H9 (cell line): Measurements from ENCODE around the gene FAM177B. TPM values are rescaled to one million over a fixed set of nuclear protein-coding genes. Genes with fewer than 3 reads are reported as not detected.

Source experiments
- DNase-seq: peaks from one replicate; pipeline ENCODE4 v3.0.0-alpha.2; 2017
- H2AFZ ChIP-seq: one replicate; pipeline ENCODE4 v1.6.1; 2013; ENCODE audit warnings: mild to moderate bottlenecking, low read length, control low read depth, moderate library complexity
- H2AK5ac ChIP-seq: 2 replicates; pipeline ENCODE4 v1.6.1; 2013; ENCODE audit warnings: low read length, control low read depth, mixed read lengths; ENCODE audit not compliant: insufficient read length
- H2BK120ac ChIP-seq: one replicate; pipeline ENCODE4 v1.6.1; 2013; ENCODE audit warnings: low read depth, mild to moderate bottlenecking, low read length, control low read depth, inconsistent platforms; ENCODE audit not compliant: poor library complexity, severe bottlenecking
- H2BK12ac ChIP-seq: 2 replicates; pipeline ENCODE4 v1.6.1; 2013; ENCODE audit warnings: low read length, control low read depth, mixed read lengths, low read depth; ENCODE audit not compliant: insufficient read length
- H2BK15ac ChIP-seq: 2 replicates; pipeline ENCODE4 v1.6.1; 2013; ENCODE audit warnings: low read depth, low read length, control low read depth
- H2BK20ac ChIP-seq: one replicate; pipeline ENCODE4 v1.6.1; 2013; ENCODE audit warnings: low read depth, mild to moderate bottlenecking, low read length, control low read depth, inconsistent platforms; ENCODE audit not compliant: poor library complexity, severe bottlenecking
- H2BK5ac ChIP-seq: 2 replicates; pipeline ENCODE4 v1.6.1; 2013; ENCODE audit warnings: low read length, control low read depth, mixed read lengths; ENCODE audit not compliant: insufficient read length
- H3K14ac ChIP-seq: 2 replicates; pipeline ENCODE4 v1.6.1; 2013; ENCODE audit warnings: low read length, control low read depth; ENCODE audit not compliant: insufficient read depth
- H3K18ac ChIP-seq: 2 replicates; pipeline ENCODE4 v1.6.1; 2013; ENCODE audit warnings: low read depth, mild to moderate bottlenecking, mixed read lengths, low read length, control low read depth; ENCODE audit not compliant: insufficient read length
- H3K23ac ChIP-seq: 2 replicates; pipeline ENCODE4 v1.6.1; 2013; ENCODE audit warnings: low read length, control low read depth, mixed read lengths, low read depth; ENCODE audit not compliant: insufficient read length
- H3K23me2 ChIP-seq: 2 replicates; pipeline ENCODE4 v1.6.1; 2013; ENCODE audit warnings: low read depth, mild to moderate bottlenecking, mixed read lengths, low read length, control low read depth; ENCODE audit not compliant: insufficient read length, poor library complexity, severe bottlenecking
- H3K27ac ChIP-seq: 2 replicates; pipeline ENCODE4 v1.5.1; 2013; ENCODE audit warnings: low read length, control low read depth, mixed read lengths, low read depth; ENCODE audit not compliant: insufficient read length
- H3K27me3 ChIP-seq: 2 replicates; pipeline ENCODE4 v1.6.1; 2013; ENCODE audit warnings: low read length, control low read depth, inconsistent platforms; ENCODE audit not compliant: insufficient read depth
- H3K4ac ChIP-seq: 2 replicates; pipeline ENCODE4 v1.6.1; 2013; ENCODE audit warnings: low read depth, mild to moderate bottlenecking, control low read depth, inconsistent platforms, low read length, moderate library complexity
- H3K4me1 ChIP-seq: 2 replicates; pipeline ENCODE4 v1.6.1; 2013; ENCODE audit warnings: low read length, control low read depth, inconsistent platforms; ENCODE audit not compliant: insufficient read depth
- H3K4me2 ChIP-seq: 2 replicates; pipeline ENCODE4 v1.6.1; 2013; ENCODE audit warnings: low read length, control low read depth, mixed read lengths; ENCODE audit not compliant: insufficient read length, insufficient read depth
- H3K56ac ChIP-seq: 2 replicates; pipeline ENCODE4 v1.6.1; 2013; ENCODE audit warnings: low read depth, mild to moderate bottlenecking, mixed read lengths, low read length, control low read depth; ENCODE audit not compliant: insufficient read length
- H3K79me1 ChIP-seq: 2 replicates; pipeline ENCODE4 v1.6.1; 2013; ENCODE audit warnings: low read depth, mild to moderate bottlenecking, moderate library complexity, low read length, control low read depth, inconsistent platforms; ENCODE audit not compliant: insufficient read depth, poor library complexity, severe bottlenecking
- H3K79me2 ChIP-seq: 2 replicates; pipeline ENCODE4 v1.6.1; 2013; ENCODE audit warnings: low read length, control low read depth, inconsistent platforms; ENCODE audit not compliant: insufficient read depth
- H3K9ac ChIP-seq: 2 replicates; pipeline ENCODE4 v1.6.1; 2013; ENCODE audit warnings: low read length, control low read depth, mixed read lengths; ENCODE audit not compliant: insufficient read length; ENCODE audit errors: extremely low read depth
- H3K9me3 ChIP-seq: one replicate; pipeline ENCODE4 v1.6.1; 2013; ENCODE audit warnings: low read depth, low read length, inconsistent platforms; ENCODE audit not compliant: control insufficient read depth
- H3T11ph ChIP-seq: one replicate; pipeline ENCODE4 v1.6.1; 2013; ENCODE audit warnings: mild to moderate bottlenecking, low read length, control low read depth, inconsistent platforms
- H4K20me1 ChIP-seq: one replicate; pipeline ENCODE4 v1.6.1; 2013; ENCODE audit not compliant: control insufficient read depth, insufficient read length, insufficient read depth
- H4K5ac ChIP-seq: 2 replicates; pipeline ENCODE4 v1.6.1; 2013; ENCODE audit warnings: low read depth, mild to moderate bottlenecking, mixed read lengths, low read length, control low read depth; ENCODE audit not compliant: insufficient read length
- H4K8ac ChIP-seq: replicated peaks from 2 replicates; pipeline ENCODE4 v1.6.1; 2013; ENCODE audit warnings: low read length, control low read depth, mixed read lengths, low read depth; ENCODE audit not compliant: insufficient read length
- H4K91ac ChIP-seq: 2 replicates; pipeline ENCODE4 v1.6.1; 2013; ENCODE audit warnings: low read depth, mild to moderate bottlenecking, moderate library complexity, mixed read lengths, low read length, control low read depth; ENCODE audit not compliant: insufficient read length
- H3K27ac Mint-ChIP-seq, 3 experiments: 2 replicates in 2 of 3; 3 replicates in 1 of 3; pipeline ENCODE4 v1.8.0; 2020 to 2021; ENCODE audit warnings: mixed read lengths in 3 of 3, mild to moderate bottlenecking in 1 of 3, moderate library complexity in 1 of 3
- H3K27me3 Mint-ChIP-seq: 2 replicates; pipeline ENCODE4 v1.8.0; 2021; ENCODE audit warnings: low read depth, mild to moderate bottlenecking, moderate library complexity, mixed read lengths
- H3K36me3 Mint-ChIP-seq, 3 experiments: 2 replicates in 2 of 3; 3 replicates in 1 of 3; pipeline ENCODE4 v1.8.0; 2020 to 2021; ENCODE audit warnings: low read depth in 3 of 3, mixed read lengths in 3 of 3; ENCODE audit not compliant: insufficient read depth in 1 of 3
- H3K4me1 Mint-ChIP-seq, 2 experiments: 2 replicates each; pipeline ENCODE4 v1.8.0; 2020; ENCODE audit warnings: mixed read lengths in 2 of 2
- H3K4me3 Mint-ChIP-seq, 2 experiments: 2 replicates in 1 of 2; 3 replicates in 1 of 2; pipeline ENCODE4 v1.8.0; 2020 to 2021; ENCODE audit warnings: mild to moderate bottlenecking in 2 of 2, mixed read lengths in 2 of 2, moderate library complexity in 1 of 2
- H3K9me3 Mint-ChIP-seq, 2 experiments: 2 replicates in 1 of 2; 3 replicates in 1 of 2; pipeline ENCODE4 v1.8.0; 2020; ENCODE audit warnings: mild to moderate bottlenecking in 2 of 2, mixed read lengths in 2 of 2, moderate library complexity in 1 of 2
- CTCF ChIP-seq: fragments of 200-600 bp; sonication (generic); conservative IDR thresholded peaks from 3 replicates; pipeline ENCODE4 v1.8.0; 2021; ENCODE audit warnings: antibody characterized with exemption, mild to moderate bottlenecking
- WGBS: extraction: QIAGEN DNeasy Blood & Tissue Kit; methylation state at CpG from one replicate; pipeline ENCODE4 v1.1.7; 2013; ENCODE audit warnings: missing lambda C conversion rate, low lambda C conversion rate, mixed read lengths; ENCODE audit not compliant: insufficient read length; ENCODE audit errors: extremely low coverage; 5-methylcytosine and 5-hydroxymethylcytosine counted together
- total RNA-seq: library from RNA; stranded (reverse); gene quantifications from 2 replicates; pipeline ENCODE4 v1.2.1, GENCODE V29; 2021

FAM177B gene
- total RNA-seq, 1 experiment from 2014 or later = not detected

- DNase-seq = no peak
- Histone ChIP-seq H3K4me2 (no peak overlapping the region), H3K27ac (no peak overlapping the region), H3K9me3 (no peaks in the 10 kb centered on the region), H3T11ph (no peak overlapping the region), H3K9ac (no peak overlapping the region), H3K4ac (no peak overlapping the region), H3K23ac (no peak overlapping the region), H4K20me1 (no peaks in the 10 kb centered on the region), H4K5ac (no peak overlapping the region), H2AFZ (no peak overlapping the region), H2BK120ac (no peak overlapping the region), H3K4me1 (no peaks in the 10 kb centered on the region), H3K23me2 (no peaks in the 10 kb centered on the region), H2AK5ac (no peak overlapping the region), H3K14ac (no peak overlapping the region), H4K8ac (no peak overlapping the region), H2BK20ac (no peak overlapping the region), H2BK5ac (no peak overlapping the region), H3K79me2 (no peaks in the 10 kb centered on the region), H4K91ac (no peak overlapping the region), H3K56ac (no peak overlapping the region), H3K79me1 (no peaks in the 10 kb centered on the region), H2BK12ac (no peak overlapping the region), H3K18ac (no peak overlapping the region), H3K27me3 (no peaks in the 10 kb centered on the region), H2BK15ac (no peak overlapping the region)
- Mint-ChIP-seq H3K27ac (no peak overlapping the region), H3K4me1 (no peaks in the 10 kb centered on the region), H3K27me3 (peaks cover 19% of the 10 kb centered on the region), H3K4me3 (no peak overlapping the region), H3K36me3 (no peaks in the 10 kb centered on the region), H3K9me3 (no peaks in the 10 kb centered on the region; a peak in 1 of 5 replicates)
- no CpG with 5 or more reads among the region's 1 CpG for WGBS
- no peak for TF ChIP-seq CTCF
Observed at GRCh38 chr1:222786121-222786520, 49.1 kb downstream of the FAM177B start.
